Epithelial cell of esophagus (primary cell): Measurements from ENCODE around the gene GPR137B.
"Not testable (repeated sequence)": the region's sequence is repeated elsewhere in the genome, so short reads cannot be mapped to it uniquely, and the experiment has no call there.

Experiments
- DNase-seq: peaks from one replicate; pipeline ENCODE4 v3.0.0; 2010; ENCODE audit warnings: low read depth
- H3K4me3 ChIP-seq: 2 replicates; pipeline ENCODE4 v1.5.1; 2011; ENCODE audit warnings: mild to moderate bottlenecking, low read length, control low read depth
- TF ChIP-seq, protein P1 (sequence below): IDR thresholded peaks from 2 replicates; pipeline ENCODE4 v1.5.1; 2011; ENCODE audit warnings: low read depth, mild to moderate bottlenecking, low read length, control low read depth, inconsistent platforms; ENCODE audit not compliant: insufficient read depth; ENCODE audit errors: missing control alignments

Gene GPR137B

GRCh38 chr1:236155841-236156503 is 13.6 kb downstream of the GPR137B start:
- H3K4me3 ChIP-seq: no peak overlapping the region
- DNase-seq: no peak
- TF ChIP-seq, protein P1, sequence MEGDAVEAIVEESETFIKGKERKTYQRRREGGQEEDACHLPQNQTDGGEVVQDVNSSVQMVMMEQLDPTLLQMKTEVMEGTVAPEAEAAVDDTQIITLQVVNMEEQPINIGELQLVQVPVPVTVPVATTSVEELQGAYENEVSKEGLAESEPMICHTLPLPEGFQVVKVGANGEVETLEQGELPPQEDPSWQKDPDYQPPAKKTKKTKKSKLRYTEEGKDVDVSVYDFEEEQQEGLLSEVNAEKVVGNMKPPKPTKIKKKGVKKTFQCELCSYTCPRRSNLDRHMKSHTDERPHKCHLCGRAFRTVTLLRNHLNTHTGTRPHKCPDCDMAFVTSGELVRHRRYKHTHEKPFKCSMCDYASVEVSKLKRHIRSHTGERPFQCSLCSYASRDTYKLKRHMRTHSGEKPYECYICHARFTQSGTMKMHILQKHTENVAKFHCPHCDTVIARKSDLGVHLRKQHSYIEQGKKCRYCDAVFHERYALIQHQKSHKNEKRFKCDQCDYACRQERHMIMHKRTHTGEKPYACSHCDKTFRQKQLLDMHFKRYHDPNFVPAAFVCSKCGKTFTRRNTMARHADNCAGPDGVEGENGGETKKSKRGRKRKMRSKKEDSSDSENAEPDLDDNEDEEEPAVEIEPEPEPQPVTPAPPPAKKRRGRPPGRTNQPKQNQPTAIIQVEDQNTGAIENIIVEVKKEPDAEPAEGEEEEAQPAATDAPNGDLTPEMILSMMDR: no peak

DNA sequence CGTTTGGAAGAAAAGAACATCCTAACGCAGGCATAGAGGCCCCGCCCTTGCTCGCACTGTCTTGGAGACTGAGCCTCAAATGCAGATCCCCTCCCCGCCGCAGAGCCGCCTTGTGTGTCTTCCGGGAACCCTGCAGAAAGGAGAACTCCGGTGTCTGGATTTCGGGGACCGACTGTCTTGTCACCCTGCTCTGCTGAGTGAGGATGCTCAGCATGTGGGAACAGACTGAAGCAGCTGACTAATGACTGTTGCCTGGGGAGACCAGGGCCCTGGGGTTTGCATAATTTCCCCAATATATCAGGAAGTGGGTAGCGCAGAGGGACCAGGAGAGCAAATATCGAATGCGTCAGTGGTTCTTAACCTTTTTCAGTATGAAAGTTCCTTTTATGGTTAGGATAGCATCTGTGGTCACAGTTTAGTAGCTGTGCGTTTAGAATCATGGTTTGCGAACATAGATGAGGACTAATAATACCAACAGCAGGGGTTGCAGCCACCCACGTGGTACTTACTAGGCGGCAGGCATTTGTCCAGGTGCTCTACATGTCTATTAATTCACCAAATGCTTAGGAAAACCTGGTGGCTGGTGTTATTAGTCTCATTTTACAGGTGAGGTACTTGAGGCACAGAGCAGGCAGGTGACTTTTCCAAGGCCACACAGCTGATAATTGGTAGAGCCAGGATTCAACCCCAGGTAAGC is 14.3 kb downstream of the GPR137B start:
- H3K4me3 ChIP-seq: no peak overlapping the region
- DNase-seq: no peak
- TF ChIP-seq, protein P1: no peak

- TF ChIP-seq, protein P1: peak; percentile 7
- H3K4me3 ChIP-seq, DNase-seq: not testable (repeated sequence)
Measured at GRCh38 chr1:236158072-236158471, 15.7 kb downstream of the GPR137B start.

DNA sequence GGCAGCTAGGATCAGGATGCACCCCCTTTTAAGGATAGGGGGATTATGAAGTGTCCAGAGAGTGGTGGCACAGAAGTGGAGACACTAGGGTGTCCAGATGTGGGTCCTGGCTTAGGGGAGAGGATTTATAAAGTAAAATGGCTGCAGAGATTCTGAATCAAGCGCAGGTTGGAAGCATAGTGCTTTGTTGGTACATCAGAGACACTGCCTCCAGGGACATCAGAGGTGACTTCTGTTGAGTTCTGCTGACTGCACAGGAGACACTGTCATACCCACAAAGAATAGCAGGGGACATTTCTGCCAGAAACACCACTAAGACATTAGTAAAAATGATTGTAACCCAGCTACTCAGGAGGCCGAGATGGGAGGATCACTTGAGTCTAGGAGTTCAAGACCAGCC is 16.4 kb downstream of the GPR137B start:
- no peak overlapping the region for H3K4me3 ChIP-seq
- no peak for DNase-seq
- TF ChIP-seq, protein P1: no peak

- DNase-seq: no peak
Measured at GRCh38 chr1:236159704-236160539, 17.6 kb downstream of the GPR137B start.

GRCh38 chr1:236160540-236161127 is 18.3 kb downstream of the GPR137B start:
- TF ChIP-seq, protein P1: no peak
- no peak overlapping the region for H3K4me3 ChIP-seq
- DNase-seq: no peak

More at GRCh38 chr1:236159704-236160539, 17.6 kb downstream of the GPR137B start:
- TF ChIP-seq, protein P1: no peak
- H3K4me3 ChIP-seq: no peak overlapping the region
